RWPE2 (cell line): Measurements from ENCODE around the gene PFAS.
A peak's percentile ranks its signal among the peaks of the same experiment; 100 is the strongest.

Experiments used
- ATAC-seq: fragments of 200-7000 bp; cut with Tn5 transposase; 3 replicates; pipeline ENCODE4 v1.9.1; 2021; ENCODE audit warnings: low read depth
- DNase-seq: peaks from one replicate; pipeline ENCODE4 v3.0.0-alpha.2; 2020; ENCODE audit warnings: low spot score
- H3K27ac ChIP-seq: fragments of 450-650 bp; 2 replicates; pipeline ENCODE4 v1.5.1; 2017; ENCODE audit warnings: mild to moderate bottlenecking; ENCODE audit not compliant: poor library complexity, severe bottlenecking
- H3K27me3 ChIP-seq: fragments of 250-450 bp; sonication (Bioruptor Pico); 2 replicates; pipeline ENCODE4 v1.5.1; 2021; ENCODE audit warnings: mild to moderate bottlenecking, moderate library complexity; ENCODE audit not compliant: insufficient read depth, poor library complexity, severe bottlenecking
- H3K36me3 ChIP-seq: fragments of 250-450 bp; sonication (Bioruptor Pico); 2 replicates; pipeline ENCODE4 v1.5.1; 2020; ENCODE audit warnings: low read depth, mild to moderate bottlenecking, moderate library complexity
- H3K4me1 ChIP-seq: fragments of 250-450 bp; sonication (Bioruptor Pico); 2 replicates; pipeline ENCODE4 v1.5.1; 2021; ENCODE audit warnings: mild to moderate bottlenecking, moderate library complexity; ENCODE audit not compliant: insufficient read depth, poor library complexity, severe bottlenecking
- H3K4me3 ChIP-seq: fragments of 250-450 bp; sonication (Bioruptor Pico); 2 replicates; pipeline ENCODE4 v1.5.1; 2021; ENCODE audit warnings: mild to moderate bottlenecking, moderate library complexity; ENCODE audit not compliant: severe bottlenecking
- H3K9me3 ChIP-seq: fragments of 250-450 bp; sonication (Bioruptor Pico); 2 replicates; pipeline ENCODE4 v1.5.1; 2021; ENCODE audit warnings: mild to moderate bottlenecking, moderate library complexity; ENCODE audit not compliant: severe bottlenecking
- TF ChIP-seq, protein P1 (sequence below): fragments of 450-650 bp; IDR thresholded peaks from one replicate; pipeline ENCODE4 v1.5.1; 2017; ENCODE audit warnings: mild to moderate bottlenecking, moderate library complexity; ENCODE audit not compliant: poor library complexity, severe bottlenecking

Gene PFAS

DNA sequence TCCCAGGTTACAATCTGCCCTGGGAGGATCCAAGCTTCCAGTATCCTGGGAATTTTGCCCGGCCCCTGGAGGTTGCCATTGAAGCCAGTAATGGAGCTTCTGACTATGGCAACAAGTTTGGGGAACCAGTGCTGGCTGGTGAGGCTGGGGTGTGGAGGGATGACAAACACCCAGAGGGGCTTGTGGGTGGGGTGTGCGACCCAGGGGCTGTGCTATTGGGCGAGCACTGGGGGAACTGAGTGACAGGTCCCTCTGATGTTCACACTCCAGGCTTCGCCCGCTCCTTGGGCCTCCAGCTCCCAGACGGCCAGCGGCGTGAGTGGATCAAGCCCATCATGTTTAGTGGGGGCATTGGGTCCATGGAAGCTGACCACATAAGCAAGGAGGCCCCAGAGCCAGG is 8.7 kb downstream of the PFAS start:
- no peaks in the 10 kb centered on the region for H3K4me1 ChIP-seq
- TF ChIP-seq, protein P1, sequence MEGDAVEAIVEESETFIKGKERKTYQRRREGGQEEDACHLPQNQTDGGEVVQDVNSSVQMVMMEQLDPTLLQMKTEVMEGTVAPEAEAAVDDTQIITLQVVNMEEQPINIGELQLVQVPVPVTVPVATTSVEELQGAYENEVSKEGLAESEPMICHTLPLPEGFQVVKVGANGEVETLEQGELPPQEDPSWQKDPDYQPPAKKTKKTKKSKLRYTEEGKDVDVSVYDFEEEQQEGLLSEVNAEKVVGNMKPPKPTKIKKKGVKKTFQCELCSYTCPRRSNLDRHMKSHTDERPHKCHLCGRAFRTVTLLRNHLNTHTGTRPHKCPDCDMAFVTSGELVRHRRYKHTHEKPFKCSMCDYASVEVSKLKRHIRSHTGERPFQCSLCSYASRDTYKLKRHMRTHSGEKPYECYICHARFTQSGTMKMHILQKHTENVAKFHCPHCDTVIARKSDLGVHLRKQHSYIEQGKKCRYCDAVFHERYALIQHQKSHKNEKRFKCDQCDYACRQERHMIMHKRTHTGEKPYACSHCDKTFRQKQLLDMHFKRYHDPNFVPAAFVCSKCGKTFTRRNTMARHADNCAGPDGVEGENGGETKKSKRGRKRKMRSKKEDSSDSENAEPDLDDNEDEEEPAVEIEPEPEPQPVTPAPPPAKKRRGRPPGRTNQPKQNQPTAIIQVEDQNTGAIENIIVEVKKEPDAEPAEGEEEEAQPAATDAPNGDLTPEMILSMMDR: no peak
- H3K4me3 ChIP-seq: no peak overlapping the region
- no peaks in the 10 kb centered on the region for H3K27me3 ChIP-seq
- peaks cover 83% of the 10 kb centered on the region for H3K36me3 ChIP-seq
- no peak overlapping the region for H3K27ac ChIP-seq
- DNase-seq: no peak
- no peak for ATAC-seq
- no peaks in the 10 kb centered on the region for H3K9me3 ChIP-seq

DNA sequence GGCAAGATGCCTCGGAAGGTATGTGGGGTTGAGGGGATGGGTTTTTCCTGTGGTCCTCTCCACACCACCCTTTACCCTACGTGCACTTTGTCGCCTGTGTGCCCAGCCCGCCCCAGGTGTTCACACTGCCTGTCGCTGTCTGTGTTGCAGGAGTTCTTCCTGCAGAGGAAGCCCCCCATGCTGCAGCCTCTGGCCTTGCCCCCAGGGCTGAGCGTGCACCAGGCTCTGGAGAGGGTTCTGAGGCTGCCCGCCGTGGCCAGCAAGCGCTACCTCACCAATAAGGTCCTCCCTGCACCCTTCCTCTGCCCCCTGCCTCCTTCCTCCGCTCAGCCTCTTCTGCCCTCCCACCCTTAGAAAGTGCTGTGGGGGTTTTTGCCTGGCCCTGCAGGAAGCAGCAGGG is 15.2 kb downstream of the PFAS start:
- no peaks in the 10 kb centered on the region for H3K4me1 ChIP-seq
- H3K4me3 ChIP-seq: no peak overlapping the region
- ATAC-seq (no peak), DNase-seq (no peak)
- H3K36me3 ChIP-seq: peaks cover 74% of the 10 kb centered on the region
- H3K27ac ChIP-seq: no peak overlapping the region
- H3K27me3 ChIP-seq: no peaks in the 10 kb centered on the region
- TF ChIP-seq, protein P1: no peak
- no peaks in the 10 kb centered on the region for H3K9me3 ChIP-seq

DNA sequence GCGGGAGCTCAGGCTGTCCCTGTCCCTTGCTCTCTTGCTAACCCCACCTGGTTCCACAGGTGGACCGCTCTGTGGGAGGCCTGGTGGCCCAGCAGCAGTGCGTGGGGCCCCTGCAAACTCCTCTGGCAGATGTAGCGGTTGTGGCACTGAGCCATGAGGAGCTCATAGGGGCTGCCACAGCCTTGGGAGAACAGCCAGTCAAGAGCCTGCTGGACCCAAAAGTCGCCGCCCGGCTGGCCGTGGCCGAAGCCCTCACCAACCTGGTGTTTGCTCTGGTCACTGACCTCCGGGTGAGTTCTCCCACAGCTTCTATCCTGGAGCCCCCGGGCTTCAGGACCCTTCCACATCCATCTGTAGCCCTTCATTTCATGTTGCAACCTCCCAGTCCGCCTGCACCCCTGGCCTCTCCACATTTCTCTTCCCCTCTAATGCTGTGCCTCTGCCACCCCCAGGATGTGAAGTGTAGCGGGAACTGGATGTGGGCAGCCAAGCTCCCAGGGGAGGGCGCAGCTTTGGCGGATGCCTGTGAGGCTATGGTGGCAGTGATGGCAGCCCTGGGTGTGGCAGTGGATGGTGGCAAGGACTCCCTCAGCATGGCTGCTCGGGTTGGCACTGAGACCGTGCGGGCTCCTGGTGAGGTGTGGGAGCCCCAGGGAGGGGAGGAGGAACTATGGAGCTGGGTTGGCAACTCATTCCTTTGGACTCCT is 15.9 kb downstream of the PFAS start:
- no peaks in the 10 kb centered on the region for H3K4me1 ChIP-seq
- H3K9me3 ChIP-seq: no peaks in the 10 kb centered on the region
- no peak overlapping the region for H3K4me3 ChIP-seq
- H3K27ac ChIP-seq: no peak overlapping the region
- DNase-seq: no peak
- ATAC-seq: 0 out of 3 replicates have a peak, but pooled peaks have one; percentile 24
- TF ChIP-seq, protein P1: no peak
- H3K27me3 ChIP-seq: no peaks in the 10 kb centered on the region
- peaks cover 70% of the 10 kb centered on the region for H3K36me3 ChIP-seq

DNA sequence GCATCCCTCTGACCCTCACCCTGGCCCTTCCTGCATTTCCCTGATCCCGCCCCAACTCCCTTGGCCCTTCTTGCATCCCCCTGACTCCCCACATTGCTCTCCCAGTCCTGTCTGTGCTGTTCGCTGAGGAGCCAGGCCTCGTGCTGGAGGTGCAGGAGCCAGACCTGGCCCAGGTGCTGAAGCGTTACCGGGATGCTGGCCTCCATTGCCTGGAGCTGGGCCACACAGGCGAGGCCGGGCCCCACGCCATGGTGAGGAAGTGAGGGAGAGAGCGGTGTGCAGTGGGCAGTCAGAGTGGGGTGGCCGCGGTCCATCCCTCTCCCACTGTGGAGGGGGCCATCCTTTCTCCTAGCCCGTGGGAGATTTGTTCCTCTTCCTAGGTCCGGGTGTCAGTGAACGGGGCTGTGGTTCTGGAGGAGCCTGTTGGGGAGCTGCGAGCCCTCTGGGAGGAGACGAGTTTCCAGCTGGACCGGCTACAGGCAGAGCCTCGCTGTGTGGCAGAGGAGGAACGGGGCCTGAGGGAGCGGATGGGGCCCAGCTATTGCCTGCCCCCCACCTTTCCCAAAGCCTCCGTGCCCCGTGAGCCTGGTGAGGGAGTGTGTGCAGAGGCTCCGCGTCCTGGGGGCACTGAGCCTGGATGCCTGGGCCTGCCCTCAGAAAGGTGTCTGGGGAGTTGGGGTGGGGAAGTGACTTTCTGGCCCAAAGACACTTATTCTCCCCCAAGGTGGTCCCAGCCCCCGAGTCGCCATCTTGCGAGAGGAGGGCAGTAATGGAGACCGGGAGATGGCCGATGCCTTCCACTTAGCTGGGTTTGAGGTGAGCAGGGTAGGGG is 17.8 kb downstream of the PFAS start:
- H3K9me3 ChIP-seq: no peaks in the 10 kb centered on the region
- no peak for ATAC-seq
- no peaks in the 10 kb centered on the region for H3K27me3 ChIP-seq
- no peak for DNase-seq
- H3K4me1 ChIP-seq: no peaks in the 10 kb centered on the region
- H3K27ac ChIP-seq: no peak overlapping the region
- peaks cover 53% of the 10 kb centered on the region for H3K36me3 ChIP-seq
- TF ChIP-seq, protein P1: no peak
- no peak overlapping the region for H3K4me3 ChIP-seq
